ENCODE data around the gene EPN3. TPM values are rescaled to one million over a fixed set of nuclear protein-coding genes. Genes with fewer than 3 reads are reported as not detected.

The EPN3 gene
- polyA plus RNA-seq, 1 donor from 2014 or later, result not detected

- no peak overlapping the region for H2AFZ ChIP-seq (ENCODE audit: low read depth, low read length)
- H3K4me2 ChIP-seq (ENCODE audit: low read length), result no peak overlapping the region
- no peaks in the 10 kb centered on the region for H3K36me3 ChIP-seq (ENCODE audit: insufficient read depth, low read length)
- H3K27ac ChIP-seq (ENCODE audit: low read length), result no peak overlapping the region
- no peaks in the 10 kb centered on the region for H4K20me1 ChIP-seq (ENCODE audit: insufficient read depth)
- H3K4me3 ChIP-seq (ENCODE audit: low read length), result no peak overlapping the region
- TF ChIP-seq EP300 (conservative IDR thresholded peaks at IDR 0.05; ENCODE audit: poor library complexity, severe bottlenecking), result no peak
- no peak for TF ChIP-seq CTCF (IDR thresholded peaks at IDR 0.05; ENCODE audit: poor library complexity, severe bottlenecking)
- no peak for TF ChIP-seq SMC3 (conservative IDR thresholded peaks at IDR 0.05; ENCODE audit: poor library complexity)
- TF ChIP-seq EZH2 (IDR thresholded peaks at IDR 0.05; ENCODE audit: borderline replicate concordance, insufficient read depth, low read length, poor library complexity, severe bottlenecking), result no peak
- no peaks in the 10 kb centered on the region for H3K9me3 ChIP-seq (ENCODE audit: low read length)
- no peak overlapping the region for H3K9ac ChIP-seq (ENCODE audit: low read length)
- H3K9me2 ChIP-seq (ENCODE audit: insufficient read depth, low read length), result no peaks in the 10 kb centered on the region
- no peaks in the 10 kb centered on the region for H3K79me2 ChIP-seq (replicated peaks; ENCODE audit: insufficient read depth, low read length)
- H3K27me3 ChIP-seq (ENCODE audit: insufficient read depth, low read depth, low read length), result no peaks in the 10 kb centered on the region
- no peaks in the 10 kb centered on the region for H3F3A ChIP-seq (ENCODE audit: insufficient read depth, low read length, poor library complexity, severe bottlenecking)
These were observed 12.1 kb upstream of the EPN3 start for GRCh38 chr17:50520483-50520882.

GRCh38 chr17:50521514-50521913, 11.0 kb upstream of the EPN3 start:
- TF ChIP-seq EZH2 (IDR thresholded peaks at IDR 0.05; ENCODE audit: borderline replicate concordance, insufficient read depth, low read length, poor library complexity, severe bottlenecking) (no peak), POLR2AphosphoS5 (IDR thresholded peaks at IDR 0.05) (no peak), SMC3 (conservative IDR thresholded peaks at IDR 0.05; ENCODE audit: poor library complexity) (no peak), TAF1 (IDR thresholded peaks at IDR 0.05; ENCODE audit: low read depth) (no peak), CTCF (IDR thresholded peaks at IDR 0.05; ENCODE audit: poor library complexity, severe bottlenecking) (no peak), EP300 (conservative IDR thresholded peaks at IDR 0.05; ENCODE audit: poor library complexity, severe bottlenecking) (no peak), REST (IDR thresholded peaks at IDR 0.05; ENCODE audit: borderline replicate concordance) (no peak), RAD21 (conservative IDR thresholded peaks at IDR 0.05) (no peak), MXI1 (conservative IDR thresholded peaks at IDR 0.05; ENCODE audit: poor library complexity, severe bottlenecking) (no peak)

More at GRCh38 chr17:50521514-50521913, 11.0 kb upstream of the EPN3 start:
- H3K9me2 ChIP-seq (ENCODE audit: insufficient read depth, low read length), result no peaks in the 10 kb centered on the region
- H3K27ac ChIP-seq (ENCODE audit: low read length), result no peak overlapping the region
- no peak overlapping the region for H2AFZ ChIP-seq (ENCODE audit: low read depth, low read length)
- no peak overlapping the region for H3K4me2 ChIP-seq (ENCODE audit: low read length)
- no peaks in the 10 kb centered on the region for H3K79me2 ChIP-seq (replicated peaks; ENCODE audit: insufficient read depth, low read length)
- H3K27me3 ChIP-seq (ENCODE audit: insufficient read depth, low read depth, low read length), result no peaks in the 10 kb centered on the region
- H4K20me1 ChIP-seq (ENCODE audit: insufficient read depth), result no peaks in the 10 kb centered on the region
- no peak overlapping the region for H3K9ac ChIP-seq (ENCODE audit: low read length)
- no peaks in the 10 kb centered on the region for H3K9me3 ChIP-seq (ENCODE audit: low read length)
- no peak overlapping the region for H3K4me3 ChIP-seq (ENCODE audit: low read length)
- H3F3A ChIP-seq (ENCODE audit: insufficient read depth, low read length, poor library complexity, severe bottlenecking), result no peaks in the 10 kb centered on the region
- no peaks in the 10 kb centered on the region for H3K36me3 ChIP-seq (ENCODE audit: insufficient read depth, low read length)
